Peyer's patch (tissue), 4 donors: Measurements from ENCODE around the gene DYNC1I2.

ENCODE experiments used
- CTCF ChIP-seq, 6 experiments: fragments of 450-650 bp in 4 of 6; fragments of 200-600 bp in 2 of 6; sonication (generic) in 1 of 6; IDR thresholded peaks; one replicate each; pipeline ENCODE4 v1.5.1; 2017 to 2019; ENCODE audit warnings: antibody characterized with exemption in 6 of 6, mild to moderate bottlenecking in 3 of 6, moderate library complexity in 1 of 6
- POLR2A ChIP-seq, 2 donors: fragments of 450-650 bp; IDR thresholded peaks; one replicate each; pipeline ENCODE4 v1.5.1; 2017; ENCODE audit warnings: antibody characterized with exemption in 2 of 2, mild to moderate bottlenecking in 2 of 2, moderate library complexity in 2 of 2

GRCh38 chr2:171726847-171727450, 39.7 kb downstream of the DYNC1I2 start:
- TF ChIP-seq CTCF (IDR thresholded peaks at IDR 0.05), result no peak
- no peak for TF ChIP-seq POLR2A (IDR thresholded peaks at IDR 0.05)
